ENCODE data around the gene RGS17.

The RGS17 gene

DNA sequence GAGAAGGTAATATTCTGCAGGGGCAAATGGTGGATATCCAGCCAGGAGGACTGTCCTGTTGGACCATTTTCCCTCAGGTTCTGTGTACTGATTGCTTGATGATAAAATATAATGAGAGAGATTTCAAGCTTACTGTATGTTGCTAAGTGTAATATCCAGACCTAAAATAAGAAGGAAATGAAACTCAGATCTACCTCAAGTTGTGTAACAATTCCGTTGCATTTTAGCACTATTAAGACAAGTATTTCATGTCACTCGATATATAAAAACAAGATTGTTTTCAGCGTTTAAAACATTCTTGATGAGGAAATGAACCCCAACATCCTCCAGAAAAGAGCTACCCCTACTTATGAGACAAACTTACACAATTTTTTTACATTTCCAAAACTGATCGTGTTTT is 57.2 kb downstream of the RGS17 start:
- TF ChIP-seq, protein P1, sequence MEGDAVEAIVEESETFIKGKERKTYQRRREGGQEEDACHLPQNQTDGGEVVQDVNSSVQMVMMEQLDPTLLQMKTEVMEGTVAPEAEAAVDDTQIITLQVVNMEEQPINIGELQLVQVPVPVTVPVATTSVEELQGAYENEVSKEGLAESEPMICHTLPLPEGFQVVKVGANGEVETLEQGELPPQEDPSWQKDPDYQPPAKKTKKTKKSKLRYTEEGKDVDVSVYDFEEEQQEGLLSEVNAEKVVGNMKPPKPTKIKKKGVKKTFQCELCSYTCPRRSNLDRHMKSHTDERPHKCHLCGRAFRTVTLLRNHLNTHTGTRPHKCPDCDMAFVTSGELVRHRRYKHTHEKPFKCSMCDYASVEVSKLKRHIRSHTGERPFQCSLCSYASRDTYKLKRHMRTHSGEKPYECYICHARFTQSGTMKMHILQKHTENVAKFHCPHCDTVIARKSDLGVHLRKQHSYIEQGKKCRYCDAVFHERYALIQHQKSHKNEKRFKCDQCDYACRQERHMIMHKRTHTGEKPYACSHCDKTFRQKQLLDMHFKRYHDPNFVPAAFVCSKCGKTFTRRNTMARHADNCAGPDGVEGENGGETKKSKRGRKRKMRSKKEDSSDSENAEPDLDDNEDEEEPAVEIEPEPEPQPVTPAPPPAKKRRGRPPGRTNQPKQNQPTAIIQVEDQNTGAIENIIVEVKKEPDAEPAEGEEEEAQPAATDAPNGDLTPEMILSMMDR (IDR thresholded peaks at IDR 0.05; ENCODE audit: insufficient read depth, low read depth, low read length, missing control alignments), result no peak
- no peak for DNase-seq (ENCODE audit: low read depth)

DNA sequence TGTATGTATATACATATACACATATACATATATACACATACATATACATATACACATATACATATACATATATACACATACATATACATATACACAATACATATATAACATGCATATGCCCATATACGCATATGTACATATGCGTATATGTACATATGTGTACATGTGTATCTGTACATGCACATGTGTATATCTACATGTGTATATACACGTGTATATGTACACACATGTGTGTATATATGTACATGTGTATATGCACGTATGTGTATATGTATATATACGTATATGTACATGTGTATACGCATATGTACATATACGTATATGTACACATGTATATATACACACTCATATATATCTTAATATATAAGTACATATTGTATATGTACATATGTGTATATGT is 60.3 kb downstream of the RGS17 start:
- no peak for DNase-seq (ENCODE audit: low read depth)
- TF ChIP-seq, protein P1 (IDR thresholded peaks at IDR 0.05; ENCODE audit: insufficient read depth, low read depth, low read length, missing control alignments), result no peak
- H3K4me3 ChIP-seq (ENCODE audit: low read length), result no peak overlapping the region

More for the DNA sequence above, 57.2 kb downstream of the RGS17 start:
- no peak overlapping the region for H3K4me3 ChIP-seq (ENCODE audit: low read length)

DNA sequence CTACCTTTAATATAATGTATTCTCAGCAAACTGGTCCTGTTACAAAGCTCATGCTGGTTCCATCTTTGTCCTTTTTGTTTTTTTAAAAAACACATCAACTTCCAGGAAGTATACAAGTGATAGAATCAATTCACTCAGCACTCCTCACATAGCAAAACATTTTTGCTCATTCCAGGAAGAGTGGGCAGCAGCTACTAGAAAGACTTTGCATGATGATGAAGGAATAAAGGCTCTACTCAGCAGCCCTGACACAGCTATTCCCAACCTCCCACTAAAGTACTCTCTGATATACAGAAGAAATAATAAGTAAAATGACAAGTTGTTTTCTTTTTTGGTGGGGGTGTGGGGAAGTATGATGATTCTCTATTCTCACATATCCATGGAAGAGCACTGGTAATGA is 61.2 kb downstream of the RGS17 start:
- DNase-seq (ENCODE audit: low read depth), result no peak
- TF ChIP-seq, protein P1 (IDR thresholded peaks at IDR 0.05; ENCODE audit: insufficient read depth, low read depth, low read length, missing control alignments), result no peak
- H3K4me3 ChIP-seq (ENCODE audit: low read length), result no peak overlapping the region

DNA sequence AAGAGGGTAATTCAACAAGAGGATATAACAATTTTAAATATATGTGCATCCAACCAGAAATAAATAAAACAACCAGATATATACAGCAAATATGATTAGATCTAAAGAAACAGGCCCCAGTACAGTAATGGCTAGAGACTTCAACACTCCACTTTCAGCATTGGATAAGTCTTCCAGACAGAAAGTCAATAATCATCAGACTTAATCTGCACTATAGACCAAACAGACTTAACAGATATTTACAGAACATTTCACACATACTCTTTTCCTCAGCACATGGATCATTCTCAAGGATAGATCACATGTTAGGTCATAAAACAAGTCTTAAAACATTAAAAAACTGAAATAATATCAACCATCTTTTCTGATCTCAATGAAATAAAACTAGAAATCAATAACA is 65.9 kb downstream of the RGS17 start:
- DNase-seq (ENCODE audit: low read depth), result no peak

DNA sequence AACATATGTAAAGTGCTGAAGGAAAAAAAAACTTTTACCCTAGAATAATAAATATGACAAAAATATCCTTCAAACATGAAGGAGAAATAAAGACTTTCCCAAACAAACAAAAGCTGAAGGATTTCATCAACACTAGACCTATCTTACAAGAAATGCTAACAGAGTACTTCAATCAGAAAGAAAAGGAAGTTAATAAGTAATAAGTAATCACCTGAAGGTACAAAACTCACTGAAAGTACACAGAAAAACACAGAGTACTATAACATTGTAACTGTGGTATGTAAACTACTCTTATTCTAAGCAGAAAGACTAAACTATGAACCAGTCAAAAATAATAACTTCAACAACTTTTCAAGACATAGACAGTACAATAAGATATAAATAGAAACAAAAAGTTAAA is 67.1 kb downstream of the RGS17 start:
- no peak for DNase-seq (ENCODE audit: low read depth)

More for the DNA sequence above, 65.9 kb downstream of the RGS17 start:
- TF ChIP-seq, protein P1 (IDR thresholded peaks at IDR 0.05; ENCODE audit: insufficient read depth, low read depth, low read length, missing control alignments), result no peak
- no peak overlapping the region for H3K4me3 ChIP-seq (ENCODE audit: low read length)

DNA sequence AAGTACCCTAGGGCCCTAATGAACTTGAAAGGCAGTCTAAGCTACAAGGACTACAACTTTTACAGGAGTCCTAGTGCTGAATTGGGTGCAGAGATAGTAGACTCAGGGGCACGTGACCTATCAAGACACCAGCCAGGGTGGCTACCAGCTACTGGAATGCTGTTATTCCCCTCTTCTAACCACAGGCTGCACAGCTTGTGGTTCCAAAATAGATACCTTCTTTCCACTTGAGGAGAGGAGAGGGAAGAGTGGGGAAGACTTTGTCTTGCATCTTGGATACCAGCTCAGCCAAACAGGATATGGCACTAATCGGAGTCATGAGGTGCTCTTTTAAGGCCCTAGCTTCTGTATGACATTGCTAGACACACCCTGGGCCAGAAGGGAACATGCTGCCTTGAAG is 68.6 kb downstream of the RGS17 start:
- TF ChIP-seq, protein P1 (IDR thresholded peaks at IDR 0.05; ENCODE audit: insufficient read depth, low read depth, low read length, missing control alignments), result no peak
- DNase-seq (ENCODE audit: low read depth), result no peak
- no peak overlapping the region for H3K4me3 ChIP-seq (ENCODE audit: low read length)

More for the DNA sequence above, 67.1 kb downstream of the RGS17 start:
- TF ChIP-seq, protein P1 (IDR thresholded peaks at IDR 0.05; ENCODE audit: insufficient read depth, low read depth, low read length, missing control alignments), result no peak
- H3K4me3 ChIP-seq (ENCODE audit: low read length), result no peak overlapping the region

DNA sequence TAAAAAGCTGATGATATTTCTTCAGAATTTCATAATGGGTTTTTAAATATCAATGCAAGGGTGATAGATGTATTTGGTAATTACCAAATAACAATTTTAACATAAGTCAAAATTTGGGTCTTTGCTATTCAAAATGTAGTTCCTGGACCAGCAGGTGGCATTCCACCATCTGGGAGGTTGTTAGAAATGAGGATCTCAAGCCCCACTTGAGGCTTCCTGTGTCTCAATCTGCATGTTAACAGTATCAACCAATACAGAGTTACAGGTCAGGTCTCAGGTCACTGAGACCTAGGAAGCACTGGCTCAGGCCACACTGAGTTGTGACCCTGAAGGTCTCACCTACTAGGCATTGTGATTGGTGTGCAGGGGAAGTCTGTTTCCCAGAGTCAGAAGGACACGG is 71.3 kb downstream of the RGS17 start:
- no peak for DNase-seq (ENCODE audit: low read depth)
- H3K4me3 ChIP-seq (ENCODE audit: low read length), result no peak overlapping the region
- TF ChIP-seq, protein P1 (IDR thresholded peaks at IDR 0.05; ENCODE audit: insufficient read depth, low read depth, low read length, missing control alignments), result no peak

All from epithelial cell of esophagus (primary cell).